Activated naive CD4-positive, alpha-beta T cell treated with Interleukin-2 at 50 U/mL for 16 hours (primary cell): ENCODE data around the gene ALDH1A2.

ENCODE experiments used
- DNase-seq: peaks from one replicate; pipeline ENCODE4 v3.0.0-alpha.2; 2020

The ALDH1A2 gene

GRCh38 chr15:57941816-57942215 is 123.7 kb downstream of the ALDH1A2 start:
- DNase-seq: no peak

GRCh38 chr15:57932348-57932747 is 133.2 kb downstream of the ALDH1A2 start:
- DNase-seq: no peak

- no peak for DNase-seq
These were observed 133.9 kb downstream of the ALDH1A2 start for GRCh38 chr15:57931570-57931969.

GRCh38 chr15:57927091-57927631 is 138.3 kb downstream of the ALDH1A2 start:
- no peak for DNase-seq

GRCh38 chr15:57925650-57926049 is 139.9 kb downstream of the ALDH1A2 start:
- DNase-seq: no peak

GRCh38 chr15:57924598-57924997 is 140.9 kb downstream of the ALDH1A2 start:
- DNase-seq: no peak

GRCh38 chr15:57923750-57924149 is 141.8 kb downstream of the ALDH1A2 start:
- no peak for DNase-seq

GRCh38 chr15:57923306-57923705 is 142.2 kb downstream of the ALDH1A2 start:
- DNase-seq: no peak

- DNase-seq: no peak
These were observed 142.7 kb downstream of the ALDH1A2 start for GRCh38 chr15:57922776-57923175.

- DNase-seq: no peak
These were observed 144.1 kb downstream of the ALDH1A2 start for GRCh38 chr15:57921371-57921770.

- DNase-seq: no peak
These were observed 144.6 kb downstream of the ALDH1A2 start for GRCh38 chr15:57920911-57921310.

GRCh38 chr15:57919754-57920153 is 145.8 kb downstream of the ALDH1A2 start:
- no peak for DNase-seq

GRCh38 chr15:57917998-57918397 is 147.5 kb downstream of the ALDH1A2 start:
- DNase-seq: no peak

- DNase-seq: no peak
These were observed 148.8 kb downstream of the ALDH1A2 start for GRCh38 chr15:57916695-57917094.

GRCh38 chr15:57915827-57916531 is 149.5 kb downstream of the ALDH1A2 start:
- DNase-seq: no peak

GRCh38 chr15:57914350-57915055 is 151.0 kb downstream of the ALDH1A2 start:
- DNase-seq: no peak

- DNase-seq: no peak
These were observed 154.3 kb downstream of the ALDH1A2 start for GRCh38 chr15:57911247-57911646.

GRCh38 chr15:57910672-57911071 is 154.8 kb downstream of the ALDH1A2 start:
- DNase-seq: no peak

- DNase-seq: no peak
These were observed 156.1 kb downstream of the ALDH1A2 start for GRCh38 chr15:57909388-57909787.

GRCh38 chr15:57903626-57904025 is 161.9 kb downstream of the ALDH1A2 start:
- no peak for DNase-seq
